Kidney (tissue), 14 donors: ENCODE measurements around the gene NEK6. TPM values are rescaled to one million over a fixed set of nuclear protein-coding genes. Genes with fewer than 3 reads are reported as not detected.

Source experiments
- DNase-seq, 5 donors: peaks; one replicate each; pipeline ENCODE4 v3.0.0-alpha.2; 2013 to 2020
- FAIRE-seq: peaks from 2 replicates; lab custom pipeline; 2012; peaks lifted over from hg19 to GRCh38; lab: Jason Lieb, UNC
- H3K27ac ChIP-seq, 2 donors: one replicate each; pipeline ENCODE4 v1.7.0; 2013; ENCODE audit warnings: low read depth in 2 of 2, low read length in 2 of 2, inconsistent platforms in 1 of 2
- H3K27me3 ChIP-seq: one replicate; pipeline ENCODE4 v1.7.1; 2013; ENCODE audit warnings: low read length, inconsistent platforms; ENCODE audit not compliant: control insufficient read depth, insufficient read depth
- H3K36me3 ChIP-seq, 3 donors: one replicate each; pipeline versions ENCODE4 v1.7.0 to v1.7.1; 2013; ENCODE audit warnings: low read length in 3 of 3, control low read depth in 1 of 3, inconsistent platforms in 1 of 3; ENCODE audit not compliant: insufficient read depth in 3 of 3, control insufficient read depth in 2 of 3
- H3K4me1 ChIP-seq, 3 donors: one replicate each; pipeline versions ENCODE4 v1.7.0 to v1.7.1; 2013; ENCODE audit warnings: low read length in 3 of 3, inconsistent platforms in 1 of 3, low read depth in 1 of 3; ENCODE audit not compliant: control insufficient read depth in 2 of 3, insufficient read depth in 2 of 3
- H3K4me3 ChIP-seq, 3 donors: one replicate each; pipeline versions ENCODE4 v1.7.0 to v1.8.1; 2013; ENCODE audit warnings: low read length in 3 of 3, control low read depth in 1 of 3, inconsistent platforms in 1 of 3
- H3K9ac ChIP-seq, 3 donors: one replicate each; pipeline versions ENCODE4 v1.7.0 to v1.7.1; 2013; ENCODE audit warnings: low read length in 3 of 3, control low read depth in 1 of 3, inconsistent platforms in 1 of 3
- H3K9me3 ChIP-seq, 3 donors: one replicate each; pipeline versions ENCODE4 v1.7.0 to v1.7.1; 2013; ENCODE audit warnings: low read length in 3 of 3, control low read depth in 1 of 3, inconsistent platforms in 1 of 3; ENCODE audit not compliant: control insufficient read depth in 2 of 3, insufficient read depth in 1 of 3
- intact Hi-C: fragments of 100-400 bp; cut with DNase I; formaldehyde crosslinking; loops from one replicate; pipeline ENCODE4 v1.11.1; 2022
- polyA plus RNA-seq: library from polyadenylated mRNA; stranded (reverse); fragments of 350-450 nt; fragmentation: Illumina TruSeq; extraction: RNeasy Lipid Tissue Mini Kit (QIAGEN cat#74804); gene quantifications from one replicate; pipeline ENCODE4 v1.2.3, GENCODE V29; 2014; ENCODE audit warnings: low read depth, low replicate concordance; ENCODE audit not compliant: insufficient read depth
- total RNA-seq: library from RNA; stranded (reverse); fragmentation: NEBNext Ultra II Directional; extraction: Animal tissue kit (Norgen Biotek cat#: 25700); gene quantifications from one replicate; pipeline ENCODE4 v1.2.1, GENCODE V29; 2021
- TF ChIP-seq, protein P1 (sequence below): IDR thresholded peaks from 3 replicates; pipeline ENCODE4 v1.5.1; 2012; ENCODE audit warnings: mild to moderate bottlenecking, moderate library complexity, borderline replicate concordance; ENCODE audit not compliant: insufficient read depth; ENCODE audit errors: extremely low read depth
- donor health status: control.
- donor health status: control.
- donor health status: control.
- donor health status: control.
- donor health status: control.
- donor health status: DM: yes; HTN: yes; CAD: no.
- donor health status: Normal renal cell carcinoma (clear cell type).

The NEK6 gene
- total and polyA plus RNA-seq, 2 donors from 2014 or later: 14.9 to 82.1 TPM

DNA sequence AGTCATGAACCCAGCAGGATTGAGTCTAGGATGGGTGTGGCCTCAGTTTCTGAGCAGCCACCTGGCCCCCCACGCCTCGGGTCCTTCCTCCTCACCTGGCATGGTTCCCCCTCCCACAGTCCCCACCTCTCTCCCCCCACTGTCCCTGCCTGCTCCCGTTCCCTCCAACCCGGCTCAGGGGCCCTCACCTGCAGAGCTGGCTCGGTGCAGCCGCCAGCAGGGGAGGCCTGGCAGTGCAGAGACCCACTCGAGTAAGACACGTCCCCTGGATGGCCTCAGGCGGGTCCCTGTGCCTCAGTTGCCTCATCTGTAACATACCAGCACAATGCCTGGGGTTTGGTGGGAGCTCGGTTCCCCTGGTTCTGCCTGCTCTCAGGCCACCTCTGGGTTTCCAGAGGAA is 66.2 kb downstream of the NEK6 start:
- DNase-seq: no peak

GRCh38 chr9:124325816-124326215 is 68.1 kb downstream of the NEK6 start:
- no peak for DNase-seq
- intact Hi-C loops: no loop called here
- no peak overlapping the region for H3K4me3 ChIP-seq
- H3K9ac ChIP-seq: no peak overlapping the region
- peaks cover 0 to 18% (median 5%) of the 10 kb centered on the region in 3 donors for H3K36me3 ChIP-seq
- H3K4me1 ChIP-seq: no peaks in the 10 kb centered on the region
- H3K27ac ChIP-seq: no peak overlapping the region
- no peak for FAIRE-seq
- TF ChIP-seq, protein P1, sequence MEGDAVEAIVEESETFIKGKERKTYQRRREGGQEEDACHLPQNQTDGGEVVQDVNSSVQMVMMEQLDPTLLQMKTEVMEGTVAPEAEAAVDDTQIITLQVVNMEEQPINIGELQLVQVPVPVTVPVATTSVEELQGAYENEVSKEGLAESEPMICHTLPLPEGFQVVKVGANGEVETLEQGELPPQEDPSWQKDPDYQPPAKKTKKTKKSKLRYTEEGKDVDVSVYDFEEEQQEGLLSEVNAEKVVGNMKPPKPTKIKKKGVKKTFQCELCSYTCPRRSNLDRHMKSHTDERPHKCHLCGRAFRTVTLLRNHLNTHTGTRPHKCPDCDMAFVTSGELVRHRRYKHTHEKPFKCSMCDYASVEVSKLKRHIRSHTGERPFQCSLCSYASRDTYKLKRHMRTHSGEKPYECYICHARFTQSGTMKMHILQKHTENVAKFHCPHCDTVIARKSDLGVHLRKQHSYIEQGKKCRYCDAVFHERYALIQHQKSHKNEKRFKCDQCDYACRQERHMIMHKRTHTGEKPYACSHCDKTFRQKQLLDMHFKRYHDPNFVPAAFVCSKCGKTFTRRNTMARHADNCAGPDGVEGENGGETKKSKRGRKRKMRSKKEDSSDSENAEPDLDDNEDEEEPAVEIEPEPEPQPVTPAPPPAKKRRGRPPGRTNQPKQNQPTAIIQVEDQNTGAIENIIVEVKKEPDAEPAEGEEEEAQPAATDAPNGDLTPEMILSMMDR: no peak
- H3K27me3 ChIP-seq: no peaks in the 10 kb centered on the region
- no peaks in the 10 kb centered on the region for H3K9me3 ChIP-seq

More for the DNA sequence above, 66.2 kb downstream of the NEK6 start:
- no peak overlapping the region for H3K27ac ChIP-seq
- H3K9me3 ChIP-seq: no peaks in the 10 kb centered on the region
- intact Hi-C loops: loop anchor here (5.0 kb wide), 1 partner anchor 192 kb away; no protein-coding TSS in a partner anchor
- TF ChIP-seq, protein P1: no peak
- H3K4me3 ChIP-seq: no peak overlapping the region
- no peak overlapping the region for H3K9ac ChIP-seq
- H3K27me3 ChIP-seq: no peaks in the 10 kb centered on the region
- FAIRE-seq: no peak
- peaks cover 0 to 11% (median 5%) of the 10 kb centered on the region in 3 donors for H3K36me3 ChIP-seq
- H3K4me1 ChIP-seq: no peaks in the 10 kb centered on the region

DNA sequence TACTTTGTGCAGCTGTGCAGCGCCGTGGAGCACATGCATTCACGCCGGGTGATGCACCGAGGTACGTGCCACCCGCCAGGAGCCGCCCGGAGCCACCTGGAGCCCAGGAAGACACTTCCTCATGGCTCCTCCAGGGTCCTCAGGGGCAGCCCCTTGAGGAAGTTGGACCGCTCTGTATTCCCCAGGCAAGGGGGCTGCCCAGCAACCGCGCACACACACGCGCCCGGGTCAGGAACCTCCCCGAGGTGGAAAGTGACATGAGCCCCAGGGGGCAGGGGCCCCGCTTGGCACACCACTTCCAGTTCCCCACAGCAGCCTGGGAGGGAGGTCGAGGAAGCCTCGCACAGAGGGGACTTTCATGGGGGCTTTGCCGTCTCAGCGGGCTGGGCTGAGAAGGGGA is 68.6 kb downstream of the NEK6 start:
- Histone ChIP-seq H3K27ac (no peak overlapping the region), H3K9me3 (no peaks in the 10 kb centered on the region), H3K4me3 (no peak overlapping the region), H3K27me3 (no peaks in the 10 kb centered on the region), H3K36me3 (peaks cover 0 to 18% (median 5%) of the 10 kb centered on the region in 3 donors), H3K4me1 (no peaks in the 10 kb centered on the region), H3K9ac (no peak overlapping the region)
- TF ChIP-seq, protein P1: no peak
- intact Hi-C loops: no loop called here
- FAIRE-seq (no peak), DNase-seq (no peak)

- H3K9me3 ChIP-seq: no peaks in the 10 kb centered on the region
- intact Hi-C loops: no loop called here
- TF ChIP-seq, protein P1: no peak
- FAIRE-seq: no peak
- no peak overlapping the region for H3K9ac ChIP-seq
- H3K27ac ChIP-seq: no peak overlapping the region
- no peak overlapping the region for H3K4me3 ChIP-seq
- peaks cover 0 to 13% (median 5%) of the 10 kb centered on the region in 3 donors for H3K36me3 ChIP-seq
- H3K4me1 ChIP-seq: no peaks in the 10 kb centered on the region
- H3K27me3 ChIP-seq: no peaks in the 10 kb centered on the region
- DNase-seq: no peak
Measured at GRCh38 chr9:124327491-124327890, 69.7 kb downstream of the NEK6 start.
